ENCODE measurements around the gene SP100.

GRCh38 chr2:230502593-230502992 lies 86.6 kb downstream of the SP100 start:
- TF ChIP-seq CTCF (IDR thresholded peaks at IDR 0.05; ENCODE audit: insufficient read depth, low read length, poor library complexity, severe bottlenecking), result no peak
- no peak for TF ChIP-seq EZH2phosphoT487 (conservative IDR thresholded peaks at IDR 0.05; ENCODE audit: low read length)
